GM23338 (cell line): ENCODE measurements around the gene CTCFL. TPM values are rescaled to one million over a fixed set of nuclear protein-coding genes. Genes with fewer than 3 reads are reported as not detected.
A peak's percentile ranks its signal among the peaks of the same experiment; 100 is the strongest.

Source experiments
- ATAC-seq: fragments of 200-7000 bp; cut with Tn5 transposase; 3 replicates; pipeline ENCODE4 v1.9.1; 2020
- DNase-seq: peaks from one replicate; pipeline ENCODE4 v3.0.0-alpha.2; 2015; ENCODE audit warnings: low spot score
- H2AFZ ChIP-seq: fragments of 200-600 bp; sonication (generic); 2 replicates; pipeline ENCODE4 v1.8.0; 2016; ENCODE audit warnings: antibody characterized with exemption, mild to moderate bottlenecking, moderate library complexity
- H3F3A ChIP-seq: fragments of 200-600 bp; sonication (generic); replicated peaks from 2 replicates; pipeline ENCODE4 v1.8.0; 2017; ENCODE audit warnings: antibody characterized with exemption, mixed run types, low read depth
- H3K27ac ChIP-seq: fragments of 200-600 bp; sonication (generic); 2 replicates; pipeline ENCODE4 v1.6.1; 2016; ENCODE audit warnings: low read depth
- H3K27me3 ChIP-seq: fragments of 200-600 bp; sonication (generic); 2 replicates; pipeline ENCODE4 v1.8.0; 2016; ENCODE audit warnings: mild to moderate bottlenecking, mixed run types, moderate library complexity; ENCODE audit not compliant: insufficient read depth
- H3K36me3 ChIP-seq: fragments of 200-600 bp; sonication (generic); 2 replicates; pipeline ENCODE4 v1.8.0; 2016; ENCODE audit warnings: mild to moderate bottlenecking; ENCODE audit not compliant: insufficient read depth
- H3K4me1 ChIP-seq: fragments of 200-600 bp; sonication (generic); 2 replicates; pipeline ENCODE4 v1.8.0; 2016; ENCODE audit warnings: mild to moderate bottlenecking, moderate library complexity; ENCODE audit not compliant: insufficient read depth
- H3K4me2 ChIP-seq: fragments of 200-600 bp; sonication (generic); 2 replicates; pipeline ENCODE4 v1.7.1; 2017; ENCODE audit warnings: mixed run types
- H3K4me3 ChIP-seq: fragments of 200-600 bp; sonication (generic); 2 replicates; pipeline ENCODE4 v1.6.1; 2016; ENCODE audit warnings: mixed run types
- H3K79me2 ChIP-seq: fragments of 200-600 bp; sonication (generic); replicated peaks from 2 replicates; pipeline ENCODE4 v1.8.0; 2017; ENCODE audit warnings: mild to moderate bottlenecking; ENCODE audit not compliant: insufficient read depth
- H3K9me2 ChIP-seq: fragments of 200-600 bp; sonication (generic); 2 replicates; pipeline ENCODE4 v1.8.0; 2017; ENCODE audit not compliant: insufficient read depth
- H4K20me1 ChIP-seq: fragments of 200-600 bp; sonication (generic); replicated peaks from 2 replicates; pipeline ENCODE4 v1.8.0; 2017; ENCODE audit warnings: mild to moderate bottlenecking; ENCODE audit not compliant: insufficient read depth
- H3K27ac Mint-ChIP-seq: 2 replicates; pipeline ENCODE4 v1.8.0; 2020; ENCODE audit warnings: inconsistent platforms, mild to moderate bottlenecking, moderate library complexity, mixed read lengths
- H3K27me3 Mint-ChIP-seq: 3 replicates; pipeline ENCODE4 v1.8.0; 2022; ENCODE audit warnings: low read depth, mild to moderate bottlenecking, moderate library complexity, mixed read lengths, inconsistent platforms; ENCODE audit not compliant: insufficient read depth, poor library complexity
- H3K36me3 Mint-ChIP-seq: 3 replicates; pipeline ENCODE4 v1.8.0; 2021; ENCODE audit warnings: low read depth, mild to moderate bottlenecking, inconsistent platforms, moderate library complexity, mixed read lengths
- H3K4me1 Mint-ChIP-seq: 3 replicates; pipeline ENCODE4 v1.8.0; 2020; ENCODE audit warnings: mild to moderate bottlenecking, inconsistent platforms, mixed read lengths
- H3K4me3 Mint-ChIP-seq: 3 replicates; pipeline ENCODE4 v1.8.0; 2021; ENCODE audit warnings: moderate library complexity, mild to moderate bottlenecking, inconsistent platforms, mixed read lengths
- H3K9me3 Mint-ChIP-seq: 3 replicates; pipeline ENCODE4 v1.8.0; 2020; ENCODE audit warnings: moderate library complexity, mild to moderate bottlenecking, inconsistent platforms, mixed read lengths
- CREB1 ChIP-seq: fragments of 250-450 bp; sonication (Bioruptor Pico); IDR thresholded peaks from 2 replicates; pipeline ENCODE4 v1.5.0; 2020; ENCODE audit warnings: low read depth, mild to moderate bottlenecking, moderate library complexity
- CTCF ChIP-seq, 2 experiments: fragments of 200-600 bp in 1 of 2; sonication (generic) in 1 of 2; conservative IDR thresholded peaks; 2 replicates each; pipeline versions ENCODE4 v1.5.1 to v1.6.1; 2016 to 2017; ENCODE audit warnings: antibody characterized with exemption in 2 of 2, low read depth in 2 of 2, mild to moderate bottlenecking in 2 of 2, moderate library complexity in 1 of 2
- ETS1 ChIP-seq: IDR thresholded peaks from 2 replicates; pipeline ENCODE4 v1.6.1; 2016; ENCODE audit warnings: antibody characterized with exemption
- EZH2 ChIP-seq: fragments of 200-600 bp; sonication (generic); IDR thresholded peaks from one replicate; pipeline ENCODE4 v1.8.0; 2017; ENCODE audit warnings: antibody characterized with exemption, mild to moderate bottlenecking, low read depth; ENCODE audit not compliant: unreplicated experiment
- EZH2phosphoT487 ChIP-seq: fragments of 200-600 bp; sonication (generic); IDR thresholded peaks from one replicate; pipeline ENCODE4 v1.8.1; 2018; ENCODE audit warnings: antibody characterized with exemption; ENCODE audit not compliant: unreplicated experiment
- JUNB ChIP-seq: IDR thresholded peaks from one replicate; pipeline ENCODE4 v1.6.1; 2016; ENCODE audit warnings: antibody characterized with exemption; ENCODE audit not compliant: unreplicated experiment
- NANOG ChIP-seq: IDR thresholded peaks from 2 replicates; pipeline ENCODE4 v1.6.1; 2016; ENCODE audit warnings: antibody characterized with exemption, borderline replicate concordance
- POLR2AphosphoS5 ChIP-seq: IDR thresholded peaks from 2 replicates; pipeline ENCODE4 v1.6.1; 2016; ENCODE audit warnings: antibody characterized with exemption, low read depth
- REST ChIP-seq: IDR thresholded peaks from one replicate; pipeline ENCODE4 v1.6.1; 2018; ENCODE audit warnings: antibody characterized with exemption; ENCODE audit not compliant: unreplicated experiment
- STAT1 ChIP-seq: IDR thresholded peaks from one replicate; pipeline ENCODE4 v1.6.1; 2016; ENCODE audit warnings: antibody characterized with exemption; ENCODE audit not compliant: unreplicated experiment
- ZNF114 ChIP-seq: fragments of 250-450 bp; sonication (Bioruptor Pico); IDR thresholded peaks from 2 replicates; pipeline ENCODE4 v1.5.0; 2020; ENCODE audit warnings: mild to moderate bottlenecking, moderate library complexity
- ZNF331 ChIP-seq: fragments of 250-450 bp; sonication (Bioruptor Pico); IDR thresholded peaks from 2 replicates; pipeline ENCODE4 v1.5.0; 2020; ENCODE audit warnings: low read depth, mild to moderate bottlenecking, moderate library complexity
- ZNF462 ChIP-seq: fragments of 250-450 bp; sonication (Bioruptor Pico); IDR thresholded peaks from 2 replicates; pipeline ENCODE4 v1.5.0; 2020; ENCODE audit warnings: mild to moderate bottlenecking, moderate library complexity
- polyA plus RNA-seq: library from polyadenylated mRNA; unstranded; fragments of >200 nt; fragmentation: Nextera tagmentation; extraction: Ambion mirVana; gene quantifications from 2 replicates; pipeline ENCODE4 v1.2.1, GENCODE V29; 2016
- total RNA-seq: library from RNA; depleted of rRNA; stranded (reverse); fragments of >200 nt; shearing (Covaris generic); gene quantifications from 2 replicates; pipeline ENCODE4 v1.2.3, GENCODE V29; 2014

CTCFL gene
- total and polyA plus RNA-seq, 2 experiments from 2014 or later: 0.55 to 1.4 TPM

- Histone ChIP-seq H3K9me2 (no peaks in the 10 kb centered on the region), H3K4me1 (peaks cover 15% of the 10 kb centered on the region), H3K4me3 (no peak overlapping the region), H3K79me2 (no peaks in the 10 kb centered on the region), H3K27me3 (no peaks in the 10 kb centered on the region), H4K20me1 (no peaks in the 10 kb centered on the region), H3K27ac (no peak overlapping the region), H3K36me3 (no peaks in the 10 kb centered on the region), H3F3A (no peaks in the 10 kb centered on the region), H2AFZ (peak overlapping the region; percentile 79), H3K4me2 (peak overlapping the region; percentile 48; the same call in 1 of the 2 replicates)
- no peak overlapping the region for H3K27ac Mint-ChIP-seq
- peaks cover 17% of the 10 kb centered on the region for H3K27me3 Mint-ChIP-seq
- peaks cover 40% of the 10 kb centered on the region for H3K4me1 Mint-ChIP-seq
- no peak for TF ChIP-seq EZH2
- TF ChIP-seq JUNB: no peak
- TF ChIP-seq ZNF462 (CRISPR knock-in tag): no peak
- TF ChIP-seq EZH2phosphoT487: no peak
- no peak for TF ChIP-seq ZNF331
- no peak for TF ChIP-seq STAT1
- no peak for TF ChIP-seq CTCF (conservative IDR thresholded peaks at IDR 0.05; ENCODE audit: low read depth in 2 of 2)
- TF ChIP-seq POLR2AphosphoS5: no peak
- no peak for TF ChIP-seq CREB1
- no peak for TF ChIP-seq ZNF114 (CRISPR knock-in tag)
- no peak for TF ChIP-seq REST
- no peak for TF ChIP-seq NANOG
- TF ChIP-seq ETS1: no peak
- no peak overlapping the region; the same call in 2 of the 3 replicates for H3K4me3 Mint-ChIP-seq
- DNase-seq (peak; percentile 37), ATAC-seq (peak; percentile 17)
- H3K36me3 Mint-ChIP-seq: no peaks in the 10 kb centered on the region
- no peaks in the 10 kb centered on the region; the same call in 2 of the 3 replicates for H3K9me3 Mint-ChIP-seq
Measured at GRCh38 chr20:57469418-57470211, 55.3 kb downstream of the CTCFL start.
